ENCODE measurements around the gene ADAMTS5.

DNA sequence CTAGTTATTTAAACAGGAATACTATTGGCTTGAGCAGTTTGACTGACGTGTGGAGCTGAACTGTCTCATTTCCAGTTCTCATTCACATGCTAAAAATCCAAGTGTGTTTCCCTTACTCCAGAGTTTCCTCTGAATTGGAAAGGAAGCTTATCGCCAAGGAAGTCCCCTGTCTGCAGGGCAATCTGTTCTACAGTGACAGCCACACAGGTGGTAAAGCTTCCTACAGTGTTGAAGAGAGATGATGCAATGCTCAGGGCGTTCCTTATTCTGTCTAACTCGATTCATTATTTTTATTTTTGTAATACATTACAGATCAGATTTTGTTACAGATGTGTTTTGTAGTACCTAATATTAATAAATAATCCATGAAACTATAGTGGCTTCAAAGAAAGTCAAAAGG is 41.3 kb downstream of the ADAMTS5 start:
- no peak for TF ChIP-seq TCF12 (IDR thresholded peaks at IDR 0.05; ENCODE audit: low read depth, low read length)
- TF ChIP-seq TBP (IDR thresholded peaks at IDR 0.05; ENCODE audit: low read depth, low read length), result no peak
- TF ChIP-seq, protein P1, sequence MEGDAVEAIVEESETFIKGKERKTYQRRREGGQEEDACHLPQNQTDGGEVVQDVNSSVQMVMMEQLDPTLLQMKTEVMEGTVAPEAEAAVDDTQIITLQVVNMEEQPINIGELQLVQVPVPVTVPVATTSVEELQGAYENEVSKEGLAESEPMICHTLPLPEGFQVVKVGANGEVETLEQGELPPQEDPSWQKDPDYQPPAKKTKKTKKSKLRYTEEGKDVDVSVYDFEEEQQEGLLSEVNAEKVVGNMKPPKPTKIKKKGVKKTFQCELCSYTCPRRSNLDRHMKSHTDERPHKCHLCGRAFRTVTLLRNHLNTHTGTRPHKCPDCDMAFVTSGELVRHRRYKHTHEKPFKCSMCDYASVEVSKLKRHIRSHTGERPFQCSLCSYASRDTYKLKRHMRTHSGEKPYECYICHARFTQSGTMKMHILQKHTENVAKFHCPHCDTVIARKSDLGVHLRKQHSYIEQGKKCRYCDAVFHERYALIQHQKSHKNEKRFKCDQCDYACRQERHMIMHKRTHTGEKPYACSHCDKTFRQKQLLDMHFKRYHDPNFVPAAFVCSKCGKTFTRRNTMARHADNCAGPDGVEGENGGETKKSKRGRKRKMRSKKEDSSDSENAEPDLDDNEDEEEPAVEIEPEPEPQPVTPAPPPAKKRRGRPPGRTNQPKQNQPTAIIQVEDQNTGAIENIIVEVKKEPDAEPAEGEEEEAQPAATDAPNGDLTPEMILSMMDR (IDR thresholded peaks at IDR 0.05; ENCODE audit: control extremely low read depth in 1 of 3, insufficient read depth in 1 of 3, low read depth in 1 of 3, low read length in 3 of 3), result no peak
- no peak for TF ChIP-seq CREB1 (IDR thresholded peaks at IDR 0.05)
- 0 out of 2 replicates have a peak, but pooled peaks have one; percentile 43 for TF ChIP-seq JUND (IDR thresholded peaks at IDR 0.05; ENCODE audit: low read length)
- TF ChIP-seq, protein P2, sequence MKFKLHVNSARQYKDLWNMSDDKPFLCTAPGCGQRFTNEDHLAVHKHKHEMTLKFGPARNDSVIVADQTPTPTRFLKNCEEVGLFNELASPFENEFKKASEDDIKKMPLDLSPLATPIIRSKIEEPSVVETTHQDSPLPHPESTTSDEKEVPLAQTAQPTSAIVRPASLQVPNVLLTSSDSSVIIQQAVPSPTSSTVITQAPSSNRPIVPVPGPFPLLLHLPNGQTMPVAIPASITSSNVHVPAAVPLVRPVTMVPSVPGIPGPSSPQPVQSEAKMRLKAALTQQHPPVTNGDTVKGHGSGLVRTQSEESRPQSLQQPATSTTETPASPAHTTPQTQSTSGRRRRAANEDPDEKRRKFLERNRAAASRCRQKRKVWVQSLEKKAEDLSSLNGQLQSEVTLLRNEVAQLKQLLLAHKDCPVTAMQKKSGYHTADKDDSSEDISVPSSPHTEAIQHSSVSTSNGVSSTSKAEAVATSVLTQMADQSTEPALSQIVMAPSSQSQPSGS (IDR thresholded peaks at IDR 0.05; ENCODE audit: low read length), result no peak
- no peak for TF ChIP-seq SIX5 (IDR thresholded peaks at IDR 0.05; ENCODE audit: low read depth, low read length)
- TF ChIP-seq CEBPB (IDR thresholded peaks at IDR 0.05; ENCODE audit: low read depth, low read length), result peak; percentile 88
- no peak for TF ChIP-seq POLR2A (IDR thresholded peaks at IDR 0.05; ENCODE audit: control extremely low read depth in 1 of 2, low read depth in 2 of 2, low read length in 2 of 2)
- TF ChIP-seq SIRT6 (IDR thresholded peaks at IDR 0.05; ENCODE audit: low read length), result no peak
- no peak for TF ChIP-seq HDAC6 (IDR thresholded peaks at IDR 0.05; ENCODE audit: low read depth, low read length)

Data from H1 (cell line).